ENCODE results near the gene KSR1.

- TF ChIP-seq POLR2A (IDR thresholded peaks at IDR 0.05) = no peak
- TF ChIP-seq POLR2AphosphoS5 (IDR thresholded peaks at IDR 0.05) = no peak
- TF ChIP-seq CTCF (IDR thresholded peaks at IDR 0.05) = no peak
- no peak for TF ChIP-seq EP300 (IDR thresholded peaks at IDR 0.05)
Measured at GRCh38 chr17:27572665-27573064, 116.4 kb downstream of the KSR1 start.
